A673 (cell line): ENCODE measurements around the gene ELOVL6.

ENCODE experiments used
- CTCF ChIP-seq: fragments of 300-800, 200-600 bp; sonication (generic); conservative IDR thresholded peaks from 2 replicates; pipeline ENCODE4 v1.5.1; 2017; ENCODE audit warnings: low read depth, mild to moderate bottlenecking, antibody characterized with exemption, low read length, moderate library complexity, mixed read lengths
- EZH2 ChIP-seq: fragments of 200-600 bp; sonication (generic); IDR thresholded peaks from 2 replicates; pipeline ENCODE4 v1.6.1; 2017; ENCODE audit warnings: borderline replicate concordance, low read depth, mild to moderate bottlenecking, mixed read lengths, antibody characterized with exemption, low read length; ENCODE audit not compliant: poor library complexity, severe bottlenecking

GRCh38 chr4:110074570-110074969, 123.8 kb downstream of the ELOVL6 start:
- TF ChIP-seq EZH2 (no peak), CTCF (no peak)
